ENCODE results near the gene SGPP2.

GRCh38 chr2:222594679-222595078, 170.3 kb downstream of the SGPP2 start:
- no peak for TF ChIP-seq CTCF (IDR thresholded peaks at IDR 0.05)
- TF ChIP-seq EP300 (IDR thresholded peaks at IDR 0.05) = no peak

All from ovary (tissue), 3 donors.